SK-N-SH treated with all-trans-retinoic acid at 6 μM for 48 hours (cell line): ENCODE results near the gene NSD2.

Source experiments
- ARNTL ChIP-seq: fragments of 450-650 bp; formaldehyde crosslinking; IDR thresholded peaks from 2 replicates; pipeline ENCODE4 v1.5.0; 2020; ENCODE audit warnings: low read depth, mild to moderate bottlenecking, moderate library complexity, borderline replicate concordance
- CREB5 ChIP-seq: fragments of 250-450 bp; sonication (Bioruptor Pico); IDR thresholded peaks from 2 replicates; pipeline ENCODE4 v1.5.1; 2020; ENCODE audit warnings: low read depth, mild to moderate bottlenecking, moderate library complexity
- CSRNP3 ChIP-seq: fragments of 250-450 bp; sonication (Bioruptor Pico); IDR thresholded peaks from 2 replicates; pipeline ENCODE4 v1.5.1; 2021; ENCODE audit warnings: mild to moderate bottlenecking, moderate library complexity
- GLIS3 ChIP-seq: fragments of 250-450 bp; sonication (Bioruptor Pico); IDR thresholded peaks from 2 replicates; pipeline ENCODE4 v1.5.0; 2020; ENCODE audit warnings: mild to moderate bottlenecking, moderate library complexity
- PATZ1 ChIP-seq: fragments of 250-450 bp; sonication (Bioruptor Pico); IDR thresholded peaks from 2 replicates; pipeline ENCODE4 v1.8.0; 2020; ENCODE audit warnings: mild to moderate bottlenecking, moderate library complexity, borderline replicate concordance
- RARB ChIP-seq: fragments of 250-450 bp; sonication (Bioruptor Pico); IDR thresholded peaks from 2 replicates; pipeline ENCODE4 v1.8.0; 2021; ENCODE audit warnings: mild to moderate bottlenecking, moderate library complexity
- TOX ChIP-seq: fragments of 250-450 bp; sonication (Bioruptor Pico); IDR thresholded peaks from 2 replicates; pipeline ENCODE4 v1.8.0; 2021; ENCODE audit warnings: mild to moderate bottlenecking, moderate library complexity, borderline replicate concordance
- ZC3H10 ChIP-seq: fragments of 250-450 bp; sonication (Bioruptor Pico); IDR thresholded peaks from 2 replicates; pipeline ENCODE4 v1.5.1; 2021; ENCODE audit warnings: mild to moderate bottlenecking, moderate library complexity
- ZFP30 ChIP-seq: fragments of 450-650 bp; formaldehyde crosslinking; IDR thresholded peaks from 2 replicates; pipeline ENCODE4 v1.5.0; 2022; ENCODE audit warnings: mild to moderate bottlenecking, moderate library complexity

- TF ChIP-seq CREB5 (CRISPR knock-in tag), result no peak
- no peak for TF ChIP-seq PATZ1 (CRISPR knock-in tag)
- no peak for TF ChIP-seq ARNTL (CRISPR knock-in tag)
- TF ChIP-seq GLIS3 (CRISPR knock-in tag), result no peak
- TF ChIP-seq RARB, result no peak
- TF ChIP-seq ZFP30 (CRISPR knock-in tag), result no peak
- no peak for TF ChIP-seq CSRNP3 (CRISPR knock-in tag)
- no peak for TF ChIP-seq TOX
- TF ChIP-seq ZC3H10, result no peak
Observed at GRCh38 chr4:1979477-1980196, 108.4 kb downstream of the NSD2 start.
